NCI-H2196 treated with DMSO at 0.1 percent for 48 hours (cell line): ENCODE results near the gene FAM53B.
"Not testable (repeated sequence)": the region's sequence is repeated elsewhere in the genome, so short reads cannot be mapped to it uniquely, and the experiment has no call there.

ENCODE experiments used
- DNase-seq: peaks from one replicate; lab custom pipeline; 2025; ENCODE audit not compliant: unreplicated experiment; lab: John Stamatoyannopoulos, UW

The FAM53B gene

GRCh38 chr10:124614003-124614659, 130.0 kb downstream of the FAM53B start:
- DNase-seq, result no peak

- no peak for DNase-seq
Measured at GRCh38 chr10:124612611-124613498, 131.3 kb downstream of the FAM53B start.

GRCh38 chr10:124611738-124612137, 132.4 kb downstream of the FAM53B start:
- DNase-seq, result no peak

GRCh38 chr10:124610851-124611250, 133.3 kb downstream of the FAM53B start:
- DNase-seq, result not testable (repeated sequence)

- DNase-seq, result not testable (repeated sequence)
Measured at GRCh38 chr10:124610186-124610585, 134.0 kb downstream of the FAM53B start.

- no peak for DNase-seq
Measured at GRCh38 chr10:124609698-124610097, 134.5 kb downstream of the FAM53B start.

- no peak for DNase-seq
Measured at GRCh38 chr10:124608093-124608721, 136.0 kb downstream of the FAM53B start.

GRCh38 chr10:124607693-124608092, 136.5 kb downstream of the FAM53B start:
- no peak for DNase-seq

- no peak for DNase-seq
Measured at GRCh38 chr10:124606822-124607221, 137.4 kb downstream of the FAM53B start.

GRCh38 chr10:124605856-124606812, 138.0 kb downstream of the FAM53B start:
- no peak for DNase-seq

GRCh38 chr10:124605481-124605855, 138.7 kb downstream of the FAM53B start:
- no peak for DNase-seq

- no peak for DNase-seq
Measured at GRCh38 chr10:124605001-124605370, 139.2 kb downstream of the FAM53B start.

- DNase-seq, result no peak
Measured at GRCh38 chr10:124604214-124605000, 139.8 kb downstream of the FAM53B start.

GRCh38 chr10:124603376-124604213, 140.6 kb downstream of the FAM53B start:
- DNase-seq, result no peak

- DNase-seq, result no peak
Measured at GRCh38 chr10:124602646-124603365, 141.4 kb downstream of the FAM53B start.

GRCh38 chr10:124602121-124602561, 142.0 kb downstream of the FAM53B start:
- no peak for DNase-seq

GRCh38 chr10:124601431-124602120, 142.6 kb downstream of the FAM53B start:
- no peak for DNase-seq

GRCh38 chr10:124601016-124601415, 143.2 kb downstream of the FAM53B start:
- DNase-seq, result no peak
